WTC11 (cell line): ENCODE data around the gene MYO5B. TPM values are rescaled to one million over a fixed set of nuclear protein-coding genes. Genes with fewer than 3 reads are reported as not detected.

Source experiments
- ATAC-seq: fragments of 200-7000 bp; cut with Tn5 transposase; 2 replicates; pipeline ENCODE4 v1.10.0; 2021; ENCODE audit warnings: mild to moderate bottlenecking, moderate library complexity
- CTCF ChIA-PET: fragments of 300-600 bp; sonication (Branson Sonifier 250); formaldehyde crosslinking; loops from one replicate; lab custom pipeline; 2021; ENCODE audit warnings: antibody characterized with exemption; lab: Charles Lee
- POLR2A ChIA-PET: fragments of 350-600 bp; sonication (Branson Sonifier 250); formaldehyde crosslinking; loops from one replicate; lab custom pipeline; 2021; ENCODE audit warnings: antibody characterized with exemption; lab: Charles Lee
- DNase-seq: peaks from one replicate; pipeline ENCODE4 v3.0.0; 2021; ENCODE audit warnings: low spot score
- H3K27ac Mint-ChIP-seq: 2 replicates; pipeline ENCODE4 v1.8.0; 2021; ENCODE audit warnings: mixed read lengths
- H3K27me3 Mint-ChIP-seq: 2 replicates; pipeline ENCODE4 v1.8.0; 2021; ENCODE audit warnings: low read depth, mild to moderate bottlenecking, moderate library complexity, mixed read lengths
- H3K36me3 Mint-ChIP-seq: 2 replicates; pipeline ENCODE4 v1.8.0; 2021; ENCODE audit warnings: mixed read lengths
- H3K4me1 Mint-ChIP-seq: 2 replicates; pipeline ENCODE4 v1.8.0; 2022; ENCODE audit warnings: mixed read lengths
- H3K4me3 Mint-ChIP-seq: 2 replicates; pipeline ENCODE4 v1.8.0; 2021; ENCODE audit warnings: mild to moderate bottlenecking, moderate library complexity, mixed read lengths
- H3K9me3 Mint-ChIP-seq: 2 replicates; pipeline ENCODE4 v1.8.0; 2021; ENCODE audit warnings: mixed read lengths
- CBFB ChIP-seq: sonication (generic); formaldehyde crosslinking; IDR thresholded peaks from 2 replicates; pipeline ENCODE4 v1.8.1; 2022; ENCODE audit warnings: mild to moderate bottlenecking, low read depth, missing genetic modification reagents
- CREM ChIP-seq: sonication (generic); formaldehyde crosslinking; IDR thresholded peaks from 2 replicates; pipeline ENCODE4 v1.8.1; 2022; ENCODE audit warnings: mild to moderate bottlenecking, missing genetic modification reagents, moderate library complexity
- CTCF ChIP-seq: fragments of 200-600 bp; IDR thresholded peaks from 2 replicates; pipeline ENCODE4 v1.8.0; 2022; ENCODE audit warnings: antibody characterized with exemption
- E2F4 ChIP-seq: sonication (generic); formaldehyde crosslinking; IDR thresholded peaks from 2 replicates; pipeline ENCODE4 v1.8.1; 2022; ENCODE audit warnings: low read depth, mild to moderate bottlenecking, moderate library complexity, missing genetic modification reagents, borderline replicate concordance
- ELF4 ChIP-seq: sonication (generic); formaldehyde crosslinking; IDR thresholded peaks from 2 replicates; pipeline ENCODE4 v1.8.1; 2022; ENCODE audit warnings: low read depth, mild to moderate bottlenecking, moderate library complexity, missing genetic modification reagents
- EMX1 ChIP-seq: fragments of 250-450 bp; sonication (Bioruptor Pico); IDR thresholded peaks from 2 replicates; pipeline ENCODE4 v1.8.0; 2021; ENCODE audit warnings: mild to moderate bottlenecking
- FOXK1 ChIP-seq: sonication (generic); formaldehyde crosslinking; IDR thresholded peaks from 2 replicates; pipeline ENCODE4 v1.8.0; 2022; ENCODE audit warnings: mild to moderate bottlenecking, moderate library complexity, missing genetic modification reagents
- KAT7 ChIP-seq: sonication (generic); formaldehyde crosslinking; IDR thresholded peaks from 2 replicates; pipeline ENCODE4 v1.8.1; 2023; ENCODE audit warnings: missing genetic modification reagents, mild to moderate bottlenecking, borderline replicate concordance
- MLX ChIP-seq: sonication (generic); formaldehyde crosslinking; IDR thresholded peaks from 2 replicates; pipeline ENCODE4 v1.8.1; 2023; ENCODE audit warnings: mild to moderate bottlenecking, missing genetic modification reagents, moderate library complexity
- MXD4 ChIP-seq: fragments of 250-450 bp; sonication (Bioruptor Pico); IDR thresholded peaks from 2 replicates; pipeline ENCODE4 v1.8.0; 2021; ENCODE audit warnings: mild to moderate bottlenecking, moderate library complexity, borderline replicate concordance
- NR3C1 ChIP-seq: sonication (generic); formaldehyde crosslinking; conservative IDR thresholded peaks from 2 replicates; pipeline ENCODE4 v1.8.1; 2023; ENCODE audit warnings: low read depth, mild to moderate bottlenecking, missing genetic modification reagents
- PRRX2 ChIP-seq: fragments of 250-450 bp; sonication (Bioruptor Pico); IDR thresholded peaks from 2 replicates; pipeline ENCODE4 v1.8.0; 2021; ENCODE audit warnings: mild to moderate bottlenecking
- ZNF317 ChIP-seq: sonication (generic); formaldehyde crosslinking; IDR thresholded peaks from 2 replicates; pipeline ENCODE4 v1.8.1; 2023; ENCODE audit warnings: low read depth, mild to moderate bottlenecking, moderate library complexity, missing genetic modification reagents, borderline replicate concordance
- ZNF416 ChIP-seq: fragments of 250-450 bp; sonication (Bioruptor Pico); IDR thresholded peaks from 2 replicates; pipeline ENCODE4 v1.9.0; 2021; ENCODE audit warnings: mild to moderate bottlenecking, inconsistent platforms
- ZNF425 ChIP-seq: fragments of 250-450 bp; sonication (Bioruptor Pico); conservative IDR thresholded peaks from 2 replicates; pipeline ENCODE4 v1.9.0; 2021; ENCODE audit warnings: mild to moderate bottlenecking
- ZNF512 ChIP-seq: sonication (generic); formaldehyde crosslinking; IDR thresholded peaks from 2 replicates; pipeline ENCODE4 v1.8.1; 2022; ENCODE audit warnings: missing genetic modification reagents, borderline replicate concordance
- total RNA-seq: library from RNA; stranded (reverse); gene quantifications from 3 replicates; pipeline ENCODE4 v1.2.3, GENCODE V29; 2021
- TF ChIP-seq, protein P1 (sequence below): sonication (generic); formaldehyde crosslinking; IDR thresholded peaks from 2 replicates; pipeline ENCODE4 v1.8.0; 2022; ENCODE audit warnings: missing genetic modification reagents
- TF ChIP-seq, protein P2 (sequence below): fragments of 250-450 bp; sonication (Bioruptor Pico); IDR thresholded peaks from 2 replicates; pipeline ENCODE4 v1.9.0; 2021; ENCODE audit warnings: mild to moderate bottlenecking, borderline replicate concordance
- TF ChIP-seq, protein P3 (sequence below): sonication (generic); formaldehyde crosslinking; IDR thresholded peaks from 2 replicates; pipeline ENCODE4 v1.8.1; 2023; ENCODE audit warnings: mild to moderate bottlenecking, missing genetic modification reagents

Gene MYO5B
- total RNA-seq, 1 experiment from 2014 or later, result 8.7 TPM

DNA sequence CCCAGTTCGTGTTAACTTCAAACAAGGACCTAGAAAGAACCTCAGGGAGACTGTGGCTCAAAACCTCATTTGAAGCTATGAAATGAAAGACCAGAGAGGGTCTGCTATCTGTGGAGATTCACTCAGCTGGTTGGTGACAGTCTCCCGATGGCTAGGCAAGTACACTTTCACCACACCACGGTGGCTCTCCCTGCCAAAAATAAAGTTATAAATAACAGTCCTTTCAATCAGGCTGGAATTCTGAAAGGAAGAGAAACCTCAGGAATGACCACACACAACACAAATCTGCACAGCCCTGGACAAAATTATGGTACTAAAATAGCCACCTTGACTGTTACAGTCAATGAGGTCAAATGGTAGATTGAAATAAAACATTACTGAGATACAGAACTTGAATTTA is 221.4 kb downstream of the MYO5B start (continued):
- TF ChIP-seq, protein P1, sequence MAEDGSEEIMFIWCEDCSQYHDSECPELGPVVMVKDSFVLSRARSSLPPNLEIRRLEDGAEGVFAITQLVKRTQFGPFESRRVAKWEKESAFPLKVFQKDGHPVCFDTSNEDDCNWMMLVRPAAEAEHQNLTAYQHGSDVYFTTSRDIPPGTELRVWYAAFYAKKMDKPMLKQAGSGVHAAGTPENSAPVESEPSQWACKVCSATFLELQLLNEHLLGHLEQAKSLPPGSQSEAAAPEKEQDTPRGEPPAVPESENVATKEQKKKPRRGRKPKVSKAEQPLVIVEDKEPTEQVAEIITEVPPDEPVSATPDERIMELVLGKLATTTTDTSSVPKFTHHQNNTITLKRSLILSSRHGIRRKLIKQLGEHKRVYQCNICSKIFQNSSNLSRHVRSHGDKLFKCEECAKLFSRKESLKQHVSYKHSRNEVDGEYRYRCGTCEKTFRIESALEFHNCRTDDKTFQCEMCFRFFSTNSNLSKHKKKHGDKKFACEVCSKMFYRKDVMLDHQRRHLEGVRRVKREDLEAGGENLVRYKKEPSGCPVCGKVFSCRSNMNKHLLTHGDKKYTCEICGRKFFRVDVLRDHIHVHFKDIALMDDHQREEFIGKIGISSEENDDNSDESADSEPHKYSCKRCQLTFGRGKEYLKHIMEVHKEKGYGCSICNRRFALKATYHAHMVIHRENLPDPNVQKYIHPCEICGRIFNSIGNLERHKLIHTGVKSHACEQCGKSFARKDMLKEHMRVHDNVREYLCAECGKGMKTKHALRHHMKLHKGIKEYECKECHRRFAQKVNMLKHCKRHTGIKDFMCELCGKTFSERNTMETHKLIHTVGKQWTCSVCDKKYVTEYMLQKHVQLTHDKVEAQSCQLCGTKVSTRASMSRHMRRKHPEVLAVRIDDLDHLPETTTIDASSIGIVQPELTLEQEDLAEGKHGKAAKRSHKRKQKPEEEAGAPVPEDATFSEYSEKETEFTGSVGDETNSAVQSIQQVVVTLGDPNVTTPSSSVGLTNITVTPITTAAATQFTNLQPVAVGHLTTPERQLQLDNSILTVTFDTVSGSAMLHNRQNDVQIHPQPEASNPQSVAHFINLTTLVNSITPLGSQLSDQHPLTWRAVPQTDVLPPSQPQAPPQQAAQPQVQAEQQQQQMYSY, result no peak
- TF ChIP-seq ELF4 (no peak), EMX1 (CRISPR knock-in tag) (no peak), ZNF425 (CRISPR knock-in tag) (no peak), KAT7 (CRISPR knock-in tag) (no peak), ZNF512 (CRISPR knock-in tag) (no peak), ZNF317 (CRISPR knock-in tag) (no peak)
- TF ChIP-seq, protein P2, sequence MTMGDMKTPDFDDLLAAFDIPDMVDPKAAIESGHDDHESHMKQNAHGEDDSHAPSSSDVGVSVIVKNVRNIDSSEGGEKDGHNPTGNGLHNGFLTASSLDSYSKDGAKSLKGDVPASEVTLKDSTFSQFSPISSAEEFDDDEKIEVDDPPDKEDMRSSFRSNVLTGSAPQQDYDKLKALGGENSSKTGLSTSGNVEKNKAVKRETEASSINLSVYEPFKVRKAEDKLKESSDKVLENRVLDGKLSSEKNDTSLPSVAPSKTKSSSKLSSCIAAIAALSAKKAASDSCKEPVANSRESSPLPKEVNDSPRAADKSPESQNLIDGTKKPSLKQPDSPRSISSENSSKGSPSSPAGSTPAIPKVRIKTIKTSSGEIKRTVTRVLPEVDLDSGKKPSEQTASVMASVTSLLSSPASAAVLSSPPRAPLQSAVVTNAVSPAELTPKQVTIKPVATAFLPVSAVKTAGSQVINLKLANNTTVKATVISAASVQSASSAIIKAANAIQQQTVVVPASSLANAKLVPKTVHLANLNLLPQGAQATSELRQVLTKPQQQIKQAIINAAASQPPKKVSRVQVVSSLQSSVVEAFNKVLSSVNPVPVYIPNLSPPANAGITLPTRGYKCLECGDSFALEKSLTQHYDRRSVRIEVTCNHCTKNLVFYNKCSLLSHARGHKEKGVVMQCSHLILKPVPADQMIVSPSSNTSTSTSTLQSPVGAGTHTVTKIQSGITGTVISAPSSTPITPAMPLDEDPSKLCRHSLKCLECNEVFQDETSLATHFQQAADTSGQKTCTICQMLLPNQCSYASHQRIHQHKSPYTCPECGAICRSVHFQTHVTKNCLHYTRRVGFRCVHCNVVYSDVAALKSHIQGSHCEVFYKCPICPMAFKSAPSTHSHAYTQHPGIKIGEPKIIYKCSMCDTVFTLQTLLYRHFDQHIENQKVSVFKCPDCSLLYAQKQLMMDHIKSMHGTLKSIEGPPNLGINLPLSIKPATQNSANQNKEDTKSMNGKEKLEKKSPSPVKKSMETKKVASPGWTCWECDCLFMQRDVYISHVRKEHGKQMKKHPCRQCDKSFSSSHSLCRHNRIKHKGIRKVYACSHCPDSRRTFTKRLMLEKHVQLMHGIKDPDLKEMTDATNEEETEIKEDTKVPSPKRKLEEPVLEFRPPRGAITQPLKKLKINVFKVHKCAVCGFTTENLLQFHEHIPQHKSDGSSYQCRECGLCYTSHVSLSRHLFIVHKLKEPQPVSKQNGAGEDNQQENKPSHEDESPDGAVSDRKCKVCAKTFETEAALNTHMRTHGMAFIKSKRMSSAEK (CRISPR knock-in tag), result no peak

DNA sequence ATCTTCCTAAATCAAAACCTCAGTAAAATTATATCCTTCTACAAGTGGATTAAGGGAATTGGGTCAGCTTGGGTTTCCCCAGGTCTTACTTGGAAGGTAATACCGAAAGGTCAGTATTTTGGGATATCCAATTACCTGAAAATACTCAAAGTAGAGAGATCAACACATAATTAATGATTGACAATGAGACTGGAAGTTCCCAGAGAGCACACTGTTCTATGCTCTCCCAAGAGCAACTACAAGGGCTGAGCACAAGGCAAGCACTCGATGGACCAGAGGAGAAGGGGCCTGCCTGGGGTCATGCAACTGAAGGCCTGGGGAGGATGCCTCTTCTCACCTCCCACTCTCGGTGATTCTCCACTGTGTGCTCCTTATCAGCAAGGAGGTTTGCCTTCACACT is 222.4 kb downstream of the MYO5B start:
- ChIA-PET POLR2A (no interaction called here), CTCF (no interaction called here)
- Mint-ChIP-seq H3K36me3 (no peaks in the 10 kb centered on the region), H3K4me3 (no peak overlapping the region), H3K9me3 (no peaks in the 10 kb centered on the region), H3K4me1 (no peaks in the 10 kb centered on the region), H3K27ac (no peak overlapping the region), H3K27me3 (no peaks in the 10 kb centered on the region)
- DNase-seq, result no peak
- ATAC-seq, result no peak
- TF ChIP-seq CREM (CRISPR knock-in tag) (no peak), E2F4 (no peak), MXD4 (CRISPR knock-in tag) (no peak), NR3C1 (CRISPR knock-in tag) (no peak), CTCF (no peak), KAT7 (CRISPR knock-in tag) (no peak), FOXK1 (CRISPR knock-in tag) (no peak), MLX (no peak), ZNF416 (CRISPR knock-in tag) (no peak), CBFB (CRISPR knock-in tag) (no peak), PRRX2 (CRISPR knock-in tag) (no peak)
- TF ChIP-seq, protein P3, sequence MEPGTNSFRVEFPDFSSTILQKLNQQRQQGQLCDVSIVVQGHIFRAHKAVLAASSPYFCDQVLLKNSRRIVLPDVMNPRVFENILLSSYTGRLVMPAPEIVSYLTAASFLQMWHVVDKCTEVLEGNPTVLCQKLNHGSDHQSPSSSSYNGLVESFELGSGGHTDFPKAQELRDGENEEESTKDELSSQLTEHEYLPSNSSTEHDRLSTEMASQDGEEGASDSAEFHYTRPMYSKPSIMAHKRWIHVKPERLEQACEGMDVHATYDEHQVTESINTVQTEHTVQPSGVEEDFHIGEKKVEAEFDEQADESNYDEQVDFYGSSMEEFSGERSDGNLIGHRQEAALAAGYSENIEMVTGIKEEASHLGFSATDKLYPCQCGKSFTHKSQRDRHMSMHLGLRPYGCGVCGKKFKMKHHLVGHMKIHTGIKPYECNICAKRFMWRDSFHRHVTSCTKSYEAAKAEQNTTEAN, result no peak
